Neural cell (in vitro differentiated cells): ENCODE results near the gene PGM2L1. TPM values are rescaled to one million over a fixed set of nuclear protein-coding genes. Genes with fewer than 3 reads are reported as not detected.

Source experiments
- H2AFZ ChIP-seq: fragments of 200-600, 300-800 bp; sonication (generic), shearing (Covaris generic); 2 replicates; pipeline ENCODE4 v1.6.0; 2014; ENCODE audit warnings: low read depth, mild to moderate bottlenecking, antibody characterized with exemption, low read length, moderate library complexity
- H3F3A ChIP-seq: fragments of 200-600 bp; shearing (Covaris generic); 2 replicates; pipeline ENCODE4 v1.6.1; 2016; ENCODE audit warnings: mild to moderate bottlenecking, moderate library complexity, mixed read lengths, antibody characterized with exemption, low read length; ENCODE audit not compliant: insufficient read depth, poor library complexity, severe bottlenecking
- H3K27ac ChIP-seq: fragments of 200-600, 300-800 bp; sonication (generic), shearing (Covaris generic); 2 replicates; pipeline ENCODE4 v1.5.1; 2014; ENCODE audit warnings: mild to moderate bottlenecking, low read length, moderate library complexity
- H3K27me3 ChIP-seq: fragments of 300-800, 200-600 bp; sonication (generic), shearing (Covaris generic); 2 replicates; pipeline ENCODE4 v1.6.0; 2014; ENCODE audit warnings: mild to moderate bottlenecking, low read depth, low read length, moderate library complexity; ENCODE audit not compliant: insufficient read depth
- H3K36me3 ChIP-seq: fragments of 300-800, 200-600 bp; sonication (generic), shearing (Covaris generic); 2 replicates; pipeline ENCODE4 v1.5.1; 2014; ENCODE audit warnings: mild to moderate bottlenecking, antibody characterized with exemption, low read length, moderate library complexity; ENCODE audit not compliant: insufficient read depth
- H3K4me2 ChIP-seq: fragments of 300-800, 200-600 bp; sonication (generic), shearing (Covaris generic); 2 replicates; pipeline ENCODE4 v1.6.0; 2014; ENCODE audit warnings: mild to moderate bottlenecking, low read length
- H3K4me3 ChIP-seq: fragments of 300-800, 200-600 bp; sonication (generic), shearing (Covaris generic); 2 replicates; pipeline ENCODE4 v1.5.1; 2014; ENCODE audit warnings: mild to moderate bottlenecking, low read length, moderate library complexity
- H3K79me2 ChIP-seq: fragments of 200-600 bp; shearing (Covaris generic); replicated peaks from 2 replicates; pipeline ENCODE4 v1.6.0; 2014; ENCODE audit warnings: mild to moderate bottlenecking, low read length, moderate library complexity; ENCODE audit not compliant: insufficient read depth
- H3K9ac ChIP-seq: fragments of 300-800, 200-600 bp; sonication (generic), shearing (Covaris generic); 2 replicates; pipeline ENCODE4 v1.6.1; 2016; ENCODE audit warnings: mild to moderate bottlenecking, low read length, mixed read lengths
- H3K9me2 ChIP-seq: fragments of 200-600 bp; shearing (Covaris generic); 2 replicates; pipeline ENCODE4 v1.6.1; 2016; ENCODE audit warnings: mild to moderate bottlenecking, low read length, mixed read lengths; ENCODE audit not compliant: insufficient read depth
- H3K9me3 ChIP-seq: fragments of 200-600, 300-800 bp; sonication (generic), shearing (Covaris generic); 2 replicates; pipeline ENCODE4 v1.6.1; 2016; ENCODE audit warnings: mild to moderate bottlenecking, mixed run types, low read length, moderate library complexity, mixed read lengths
- H4K20me1 ChIP-seq: fragments of 200-600 bp; shearing (Covaris generic); 2 replicates; pipeline ENCODE4 v1.6.1; 2016; ENCODE audit warnings: mild to moderate bottlenecking, mixed run types; ENCODE audit not compliant: insufficient read depth
- CTCF ChIP-seq: fragments of 450-650 bp; IDR thresholded peaks from 2 replicates; pipeline ENCODE4 v1.5.1; 2014; ENCODE audit warnings: antibody characterized with exemption, mild to moderate bottlenecking, moderate library complexity; ENCODE audit not compliant: poor library complexity, severe bottlenecking
- EP300 ChIP-seq: fragments of 450-650 bp; conservative IDR thresholded peaks from 2 replicates; pipeline ENCODE4 v1.6.1; 2014; ENCODE audit warnings: antibody characterized with exemption, mild to moderate bottlenecking, moderate library complexity; ENCODE audit not compliant: poor library complexity, severe bottlenecking
- EZH2 ChIP-seq: fragments of 200-600, 300-800 bp; shearing (Covaris generic), sonication (generic); IDR thresholded peaks from 2 replicates; pipeline ENCODE4 v1.6.1; 2014; ENCODE audit warnings: antibody characterized with exemption, low read length, borderline replicate concordance, mild to moderate bottlenecking; ENCODE audit not compliant: insufficient read depth, poor library complexity, severe bottlenecking
- MXI1 ChIP-seq: fragments of 450-650 bp; conservative IDR thresholded peaks from 2 replicates; pipeline ENCODE4 v1.6.1; 2014; ENCODE audit warnings: antibody characterized with exemption, mild to moderate bottlenecking; ENCODE audit not compliant: poor library complexity, severe bottlenecking
- POLR2AphosphoS5 ChIP-seq: IDR thresholded peaks from 2 replicates; pipeline ENCODE4 v1.6.1; 2012
- RAD21 ChIP-seq: fragments of 450-650 bp; conservative IDR thresholded peaks from 2 replicates; pipeline ENCODE4 v1.6.1; 2014; ENCODE audit warnings: antibody characterized with exemption, mild to moderate bottlenecking, moderate library complexity
- REST ChIP-seq: IDR thresholded peaks from 2 replicates; pipeline ENCODE4 v1.6.1; 2012; ENCODE audit warnings: borderline replicate concordance
- SMC3 ChIP-seq: fragments of 450-650 bp; conservative IDR thresholded peaks from 2 replicates; pipeline ENCODE4 v1.6.1; 2014; ENCODE audit warnings: antibody characterized with exemption, mild to moderate bottlenecking, moderate library complexity; ENCODE audit not compliant: poor library complexity
- TAF1 ChIP-seq: IDR thresholded peaks from 2 replicates; pipeline ENCODE4 v1.6.1; 2012; ENCODE audit warnings: low read depth
- polyA plus RNA-seq: library from polyadenylated mRNA; depleted of rRNA; stranded (reverse); fragments of >200 nt; gene quantifications from 2 replicates; pipeline ENCODE4 v1.2.3, GENCODE V29; 2014

Gene PGM2L1
- polyA plus RNA-seq, 1 donor from 2014 or later: 95.0 TPM

GRCh38 chr11:74443071-74443864, 45.0 kb upstream of the PGM2L1 start:
- Histone ChIP-seq H2AFZ (no peak overlapping the region), H3K27ac (no peak overlapping the region), H3K4me2 (no peak overlapping the region), H4K20me1 (no peaks in the 10 kb centered on the region), H3K9me3 (no peaks in the 10 kb centered on the region), H3K4me3 (no peak overlapping the region), H3K9me2 (no peaks in the 10 kb centered on the region), H3K79me2 (no peaks in the 10 kb centered on the region), H3K27me3 (no peaks in the 10 kb centered on the region), H3K9ac (no peak overlapping the region), H3K36me3 (no peaks in the 10 kb centered on the region), H3F3A (no peaks in the 10 kb centered on the region)
- no peak for TF ChIP-seq EP300
- TF ChIP-seq RAD21: no peak
- TF ChIP-seq TAF1: no peak
- TF ChIP-seq REST: no peak
- no peak for TF ChIP-seq MXI1
- no peak for TF ChIP-seq EZH2
- no peak for TF ChIP-seq POLR2AphosphoS5
- no peak for TF ChIP-seq SMC3
- no peak for TF ChIP-seq CTCF

GRCh38 chr11:74442636-74443035, 44.4 kb upstream of the PGM2L1 start:
- no peak overlapping the region for H3K4me2 ChIP-seq
- H3K27ac ChIP-seq: no peak overlapping the region
- no peak overlapping the region for H2AFZ ChIP-seq
- H3K79me2 ChIP-seq: no peaks in the 10 kb centered on the region
- H3K9ac ChIP-seq: no peak overlapping the region
- H3K4me3 ChIP-seq: no peak overlapping the region
- no peaks in the 10 kb centered on the region for H3K9me3 ChIP-seq
- H3K36me3 ChIP-seq: no peaks in the 10 kb centered on the region
- no peak for TF ChIP-seq SMC3
- TF ChIP-seq REST: no peak
- TF ChIP-seq TAF1: no peak
- no peak for TF ChIP-seq EZH2
- TF ChIP-seq EP300: no peak
- TF ChIP-seq CTCF: no peak
- TF ChIP-seq MXI1: no peak
- TF ChIP-seq RAD21: no peak
- no peak for TF ChIP-seq POLR2AphosphoS5
- H3K9me2 ChIP-seq: no peaks in the 10 kb centered on the region
- no peaks in the 10 kb centered on the region for H3F3A ChIP-seq
- no peaks in the 10 kb centered on the region for H3K27me3 ChIP-seq
- no peaks in the 10 kb centered on the region for H4K20me1 ChIP-seq
